H9 (cell line): ENCODE measurements around the gene UHRF1. TPM values are rescaled to one million over a fixed set of nuclear protein-coding genes. Genes with fewer than 3 reads are reported as not detected.

ENCODE experiments used
- DNase-seq: peaks from one replicate; pipeline ENCODE4 v3.0.0-alpha.2; 2017
- H2AFZ ChIP-seq: one replicate; pipeline ENCODE4 v1.6.1; 2013; ENCODE audit warnings: mild to moderate bottlenecking, low read length, control low read depth, moderate library complexity
- H2AK5ac ChIP-seq: 2 replicates; pipeline ENCODE4 v1.6.1; 2013; ENCODE audit warnings: low read length, control low read depth, mixed read lengths; ENCODE audit not compliant: insufficient read length
- H2BK120ac ChIP-seq: one replicate; pipeline ENCODE4 v1.6.1; 2013; ENCODE audit warnings: low read depth, mild to moderate bottlenecking, low read length, control low read depth, inconsistent platforms; ENCODE audit not compliant: poor library complexity, severe bottlenecking
- H2BK12ac ChIP-seq: 2 replicates; pipeline ENCODE4 v1.6.1; 2013; ENCODE audit warnings: low read length, control low read depth, mixed read lengths, low read depth; ENCODE audit not compliant: insufficient read length
- H2BK15ac ChIP-seq: 2 replicates; pipeline ENCODE4 v1.6.1; 2013; ENCODE audit warnings: low read depth, low read length, control low read depth
- H2BK20ac ChIP-seq: one replicate; pipeline ENCODE4 v1.6.1; 2013; ENCODE audit warnings: low read depth, mild to moderate bottlenecking, low read length, control low read depth, inconsistent platforms; ENCODE audit not compliant: poor library complexity, severe bottlenecking
- H2BK5ac ChIP-seq: 2 replicates; pipeline ENCODE4 v1.6.1; 2013; ENCODE audit warnings: low read length, control low read depth, mixed read lengths; ENCODE audit not compliant: insufficient read length
- H3K14ac ChIP-seq: 2 replicates; pipeline ENCODE4 v1.6.1; 2013; ENCODE audit warnings: low read length, control low read depth; ENCODE audit not compliant: insufficient read depth
- H3K18ac ChIP-seq: 2 replicates; pipeline ENCODE4 v1.6.1; 2013; ENCODE audit warnings: low read depth, mild to moderate bottlenecking, mixed read lengths, low read length, control low read depth; ENCODE audit not compliant: insufficient read length
- H3K23ac ChIP-seq: 2 replicates; pipeline ENCODE4 v1.6.1; 2013; ENCODE audit warnings: low read length, control low read depth, mixed read lengths, low read depth; ENCODE audit not compliant: insufficient read length
- H3K23me2 ChIP-seq: 2 replicates; pipeline ENCODE4 v1.6.1; 2013; ENCODE audit warnings: low read depth, mild to moderate bottlenecking, mixed read lengths, low read length, control low read depth; ENCODE audit not compliant: insufficient read length, poor library complexity, severe bottlenecking
- H3K27ac ChIP-seq: 2 replicates; pipeline ENCODE4 v1.5.1; 2013; ENCODE audit warnings: low read length, control low read depth, mixed read lengths, low read depth; ENCODE audit not compliant: insufficient read length
- H3K27me3 ChIP-seq: 2 replicates; pipeline ENCODE4 v1.6.1; 2013; ENCODE audit warnings: low read length, control low read depth, inconsistent platforms; ENCODE audit not compliant: insufficient read depth
- H3K4ac ChIP-seq: 2 replicates; pipeline ENCODE4 v1.6.1; 2013; ENCODE audit warnings: low read depth, mild to moderate bottlenecking, control low read depth, inconsistent platforms, low read length, moderate library complexity
- H3K4me1 ChIP-seq: 2 replicates; pipeline ENCODE4 v1.6.1; 2013; ENCODE audit warnings: low read length, control low read depth, inconsistent platforms; ENCODE audit not compliant: insufficient read depth
- H3K4me2 ChIP-seq: 2 replicates; pipeline ENCODE4 v1.6.1; 2013; ENCODE audit warnings: low read length, control low read depth, mixed read lengths; ENCODE audit not compliant: insufficient read length, insufficient read depth
- H3K56ac ChIP-seq: 2 replicates; pipeline ENCODE4 v1.6.1; 2013; ENCODE audit warnings: low read depth, mild to moderate bottlenecking, mixed read lengths, low read length, control low read depth; ENCODE audit not compliant: insufficient read length
- H3K79me1 ChIP-seq: 2 replicates; pipeline ENCODE4 v1.6.1; 2013; ENCODE audit warnings: low read depth, mild to moderate bottlenecking, moderate library complexity, low read length, control low read depth, inconsistent platforms; ENCODE audit not compliant: insufficient read depth, poor library complexity, severe bottlenecking
- H3K79me2 ChIP-seq: 2 replicates; pipeline ENCODE4 v1.6.1; 2013; ENCODE audit warnings: low read length, control low read depth, inconsistent platforms; ENCODE audit not compliant: insufficient read depth
- H3K9ac ChIP-seq: 2 replicates; pipeline ENCODE4 v1.6.1; 2013; ENCODE audit warnings: low read length, control low read depth, mixed read lengths; ENCODE audit not compliant: insufficient read length; ENCODE audit errors: extremely low read depth
- H3K9me3 ChIP-seq: one replicate; pipeline ENCODE4 v1.6.1; 2013; ENCODE audit warnings: low read depth, low read length, inconsistent platforms; ENCODE audit not compliant: control insufficient read depth
- H3T11ph ChIP-seq: one replicate; pipeline ENCODE4 v1.6.1; 2013; ENCODE audit warnings: mild to moderate bottlenecking, low read length, control low read depth, inconsistent platforms
- H4K20me1 ChIP-seq: one replicate; pipeline ENCODE4 v1.6.1; 2013; ENCODE audit not compliant: control insufficient read depth, insufficient read length, insufficient read depth
- H4K5ac ChIP-seq: 2 replicates; pipeline ENCODE4 v1.6.1; 2013; ENCODE audit warnings: low read depth, mild to moderate bottlenecking, mixed read lengths, low read length, control low read depth; ENCODE audit not compliant: insufficient read length
- H4K8ac ChIP-seq: replicated peaks from 2 replicates; pipeline ENCODE4 v1.6.1; 2013; ENCODE audit warnings: low read length, control low read depth, mixed read lengths, low read depth; ENCODE audit not compliant: insufficient read length
- H4K91ac ChIP-seq: 2 replicates; pipeline ENCODE4 v1.6.1; 2013; ENCODE audit warnings: low read depth, mild to moderate bottlenecking, moderate library complexity, mixed read lengths, low read length, control low read depth; ENCODE audit not compliant: insufficient read length
- H3K27ac Mint-ChIP-seq, 3 experiments: 2 replicates in 2 of 3; 3 replicates in 1 of 3; pipeline ENCODE4 v1.8.0; 2020 to 2021; ENCODE audit warnings: mixed read lengths in 3 of 3, mild to moderate bottlenecking in 1 of 3, moderate library complexity in 1 of 3
- H3K27me3 Mint-ChIP-seq: 2 replicates; pipeline ENCODE4 v1.8.0; 2021; ENCODE audit warnings: low read depth, mild to moderate bottlenecking, moderate library complexity, mixed read lengths
- H3K36me3 Mint-ChIP-seq, 3 experiments: 2 replicates in 2 of 3; 3 replicates in 1 of 3; pipeline ENCODE4 v1.8.0; 2020 to 2021; ENCODE audit warnings: low read depth in 3 of 3, mixed read lengths in 3 of 3; ENCODE audit not compliant: insufficient read depth in 1 of 3
- H3K4me1 Mint-ChIP-seq, 2 experiments: 2 replicates each; pipeline ENCODE4 v1.8.0; 2020; ENCODE audit warnings: mixed read lengths in 2 of 2
- H3K4me3 Mint-ChIP-seq, 2 experiments: 2 replicates in 1 of 2; 3 replicates in 1 of 2; pipeline ENCODE4 v1.8.0; 2020 to 2021; ENCODE audit warnings: mild to moderate bottlenecking in 2 of 2, mixed read lengths in 2 of 2, moderate library complexity in 1 of 2
- H3K9me3 Mint-ChIP-seq, 2 experiments: 2 replicates in 1 of 2; 3 replicates in 1 of 2; pipeline ENCODE4 v1.8.0; 2020; ENCODE audit warnings: mild to moderate bottlenecking in 2 of 2, mixed read lengths in 2 of 2, moderate library complexity in 1 of 2
- CTCF ChIP-seq: fragments of 200-600 bp; sonication (generic); conservative IDR thresholded peaks from 3 replicates; pipeline ENCODE4 v1.8.0; 2021; ENCODE audit warnings: antibody characterized with exemption, mild to moderate bottlenecking
- WGBS: extraction: QIAGEN DNeasy Blood & Tissue Kit; methylation state at CpG from one replicate; pipeline ENCODE4 v1.1.7; 2013; ENCODE audit warnings: missing lambda C conversion rate, low lambda C conversion rate, mixed read lengths; ENCODE audit not compliant: insufficient read length; ENCODE audit errors: extremely low coverage; 5-methylcytosine and 5-hydroxymethylcytosine counted together
- total RNA-seq: library from RNA; stranded (reverse); gene quantifications from 2 replicates; pipeline ENCODE4 v1.2.1, GENCODE V29; 2021

Gene UHRF1
- total RNA-seq, 1 experiment from 2014 or later, result 106 TPM

DNA sequence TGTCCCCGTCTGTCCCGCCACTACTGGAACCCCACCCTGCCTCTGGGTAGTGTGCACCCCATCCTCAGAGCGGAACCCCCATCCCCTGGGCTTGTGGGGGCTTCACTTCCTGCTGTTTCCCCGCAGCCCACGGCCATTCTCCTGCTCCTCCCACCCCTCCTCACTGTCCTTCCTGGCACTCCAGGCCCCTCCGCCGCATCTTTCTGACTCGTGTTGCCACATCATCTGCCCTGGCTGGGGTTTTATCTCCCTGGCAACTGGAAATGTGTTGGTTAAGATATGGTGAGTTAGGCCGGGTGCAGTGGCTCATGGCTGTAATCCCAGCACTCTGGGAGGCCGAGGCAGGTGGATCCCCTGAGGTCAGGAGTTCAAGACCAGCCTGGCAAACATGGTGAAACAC, 96.9 kb downstream of the UHRF1 start:
- H3K27ac Mint-ChIP-seq, result peak overlapping the region in 1 of 3 experiments; percentile 44; a peak in 1 of 7 replicates

More for the DNA sequence above, 96.9 kb downstream of the UHRF1 start:
- H2BK120ac ChIP-seq, result no peak overlapping the region
- no peak overlapping the region for H2AFZ ChIP-seq
- no peak overlapping the region for H4K8ac ChIP-seq
- H3K4me1 ChIP-seq, result no peaks in the 10 kb centered on the region
- no CpG with 5 or more reads among the region's 10 CpGs for WGBS
- no peaks in the 10 kb centered on the region for H3K9me3 ChIP-seq
- Mint-ChIP-seq H3K4me1 (peaks cover 3 to 16% of the 10 kb centered on the region in 2 experiments), H3K27me3 (no peaks in the 10 kb centered on the region), H3K36me3 (peaks cover 7 to 13% (median 8%) of the 10 kb centered on the region in 3 experiments; a peak in 6 of 7 replicates), H3K9me3 (peaks cover 4 to 7% of the 10 kb centered on the region in 2 experiments; a peak in 3 of 5 replicates), H3K4me3 (no peak overlapping the region)
- H3K27me3 ChIP-seq, result no peaks in the 10 kb centered on the region
- H2BK12ac ChIP-seq, result no peak overlapping the region
- no peak overlapping the region for H3K27ac ChIP-seq
- H3K14ac ChIP-seq, result no peak overlapping the region; the same call in 1 of the 2 replicates
- H3K79me1 ChIP-seq, result peaks cover 2% of the 10 kb centered on the region
- no peak overlapping the region for H2AK5ac ChIP-seq
- H4K20me1 ChIP-seq, result no peaks in the 10 kb centered on the region
- TF ChIP-seq CTCF, result no peak
- no peak overlapping the region for H3K9ac ChIP-seq
- no peak overlapping the region for H3K56ac ChIP-seq
- H4K91ac ChIP-seq, result no peak overlapping the region
- DNase-seq, result no peak
- H3K4ac ChIP-seq, result no peak overlapping the region
- no peaks in the 10 kb centered on the region for H3K23me2 ChIP-seq
- no peak overlapping the region for H3K23ac ChIP-seq
- no peak overlapping the region for H4K5ac ChIP-seq
- no peak overlapping the region for H2BK20ac ChIP-seq
- no peak overlapping the region for H3K4me2 ChIP-seq
- H3T11ph ChIP-seq, result no peak overlapping the region
- no peak overlapping the region for H3K18ac ChIP-seq
- peaks cover 2% of the 10 kb centered on the region; the same call in 1 of the 2 replicates for H3K79me2 ChIP-seq
- no peak overlapping the region for H2BK5ac ChIP-seq
- no peak overlapping the region for H2BK15ac ChIP-seq
